Astrocyte of the hippocampus (primary cell): ENCODE results near the gene PPM1H.

Experiments used
- DNase-seq: peaks from one replicate; pipeline ENCODE4 v3.0.0; 2011; ENCODE audit warnings: low read depth, low spot score

Gene PPM1H

DNA sequence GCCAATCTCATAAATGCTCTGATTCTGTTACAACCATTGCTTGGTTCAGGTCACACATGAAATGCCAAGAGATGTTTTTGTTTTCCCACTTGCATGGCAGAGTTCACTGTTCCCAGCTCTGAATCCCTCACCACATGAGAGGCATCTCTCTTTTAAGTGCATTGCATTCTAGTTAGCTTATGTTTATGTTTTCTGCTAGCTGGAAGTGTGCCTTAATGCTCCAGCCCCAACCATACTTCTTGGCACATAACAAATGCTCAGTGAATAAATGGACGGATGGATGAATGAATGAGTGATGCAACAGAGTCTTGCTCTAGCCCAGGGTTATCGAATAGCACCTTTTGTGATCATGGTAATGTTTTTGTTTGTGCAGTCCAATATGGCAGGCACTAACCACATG is 197.3 kb downstream of the PPM1H start:
- peak; percentile 66 for DNase-seq

- DNase-seq = no peak
Observed at GRCh38 chr12:62737188-62737587, 197.8 kb downstream of the PPM1H start.

GRCh38 chr12:62736596-62736995 is 198.4 kb downstream of the PPM1H start:
- no peak for DNase-seq

- DNase-seq = peak; percentile 58
Observed at GRCh38 chr12:62732861-62733427, 202.0 kb downstream of the PPM1H start.

DNA sequence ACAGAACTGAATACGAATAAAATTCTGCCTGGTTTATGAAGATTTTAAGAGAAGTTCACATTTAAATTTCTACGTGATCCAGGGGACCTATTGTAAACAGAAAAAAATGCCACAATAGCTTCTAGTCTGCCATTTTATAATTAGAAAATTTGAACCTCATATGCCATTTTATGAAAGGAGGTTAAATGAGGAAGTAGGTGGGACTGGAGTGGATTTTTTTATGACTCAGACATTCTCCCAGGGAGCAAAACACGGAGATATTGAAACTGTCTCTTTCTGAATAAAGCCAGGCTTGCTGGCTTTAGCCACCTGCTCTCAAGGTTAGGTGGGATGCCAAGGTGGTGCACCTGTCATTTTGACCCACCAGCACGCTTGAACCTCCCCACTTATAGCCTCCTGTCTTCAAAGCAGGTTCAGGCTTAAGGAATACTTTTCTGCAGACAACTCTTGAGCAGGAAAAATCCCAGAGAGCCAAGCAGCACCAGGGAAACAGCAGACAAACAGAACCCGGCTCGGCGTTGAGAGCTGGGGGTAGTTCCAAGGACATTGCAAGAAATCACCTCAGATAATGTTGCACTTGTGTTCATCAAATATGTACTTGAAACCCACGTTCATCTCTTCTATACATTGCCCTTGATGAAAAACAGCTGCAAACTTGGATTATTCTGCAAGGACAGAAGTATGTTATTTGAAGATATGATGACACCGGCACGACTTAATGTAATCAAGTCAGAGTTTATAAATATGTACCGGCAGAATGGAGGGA is 203.7 kb downstream of the PPM1H start:
- DNase-seq = peak; percentile 53

- peak; percentile 64 for DNase-seq
Observed at GRCh38 chr12:62730649-62731048, 204.3 kb downstream of the PPM1H start.

- DNase-seq = peak; percentile 55
Observed at GRCh38 chr12:62729579-62730544, 205.1 kb downstream of the PPM1H start.

- no peak for DNase-seq
Observed at GRCh38 chr12:62728741-62729140, 206.2 kb downstream of the PPM1H start.

GRCh38 chr12:62726471-62726980 is 208.4 kb downstream of the PPM1H start:
- DNase-seq = no peak

DNA sequence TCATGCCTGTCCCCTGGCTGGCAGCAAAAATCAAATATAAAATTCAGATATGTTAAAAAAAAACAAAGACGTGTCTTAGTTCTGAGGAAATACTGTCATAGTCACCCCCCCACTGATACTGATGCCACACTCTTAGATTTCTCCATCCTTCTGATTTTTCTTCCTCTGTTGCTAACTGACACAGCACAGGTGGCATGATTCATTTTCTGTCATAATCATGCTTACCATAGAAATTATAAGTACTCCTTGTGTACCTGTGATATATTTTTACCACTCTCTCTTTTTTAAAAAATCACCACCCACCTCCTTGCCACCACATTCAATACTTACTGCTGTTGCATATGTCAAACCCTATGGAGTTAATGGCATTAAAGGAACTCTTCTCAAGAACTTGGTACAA is 209.2 kb downstream of the PPM1H start:
- DNase-seq = no peak

- DNase-seq = peak; percentile 97
Observed at GRCh38 chr12:62724947-62725451, 210.0 kb downstream of the PPM1H start.

GRCh38 chr12:62724285-62724684 is 210.7 kb downstream of the PPM1H start:
- DNase-seq = no peak

DNA sequence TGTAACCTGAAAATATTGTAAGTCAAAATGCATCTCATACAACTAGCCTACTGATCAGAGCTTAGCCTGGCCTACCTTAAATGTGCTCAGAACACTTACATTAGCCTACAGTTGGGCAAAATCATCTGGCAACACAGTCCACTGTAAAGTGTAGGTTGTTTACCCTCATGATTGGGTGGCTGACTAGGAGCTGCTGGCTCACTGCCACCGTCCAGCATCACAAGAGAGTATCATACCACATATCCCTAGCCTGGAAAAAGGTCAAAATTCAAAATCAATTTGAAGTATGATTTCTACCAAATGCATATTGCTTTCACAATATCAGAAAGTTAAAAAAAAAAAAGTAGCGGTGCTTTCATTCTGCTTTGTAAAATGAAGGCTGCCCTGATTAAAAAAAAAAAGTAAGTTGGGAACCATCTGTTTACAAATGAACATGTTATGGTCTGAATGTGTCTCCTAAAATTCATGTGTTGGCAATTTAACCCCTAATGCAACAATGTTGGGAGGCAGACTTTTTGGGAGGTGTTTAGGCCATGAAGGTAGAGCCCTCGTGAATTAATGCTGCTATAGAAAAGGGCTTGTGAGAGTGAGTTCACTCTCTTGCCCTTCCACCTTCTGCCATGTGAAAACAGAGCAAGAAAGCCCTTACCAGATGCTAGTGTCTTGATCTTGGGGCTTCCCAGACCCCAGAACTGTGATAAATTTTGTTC is 211.8 kb downstream of the PPM1H start:
- no peak for DNase-seq

DNA sequence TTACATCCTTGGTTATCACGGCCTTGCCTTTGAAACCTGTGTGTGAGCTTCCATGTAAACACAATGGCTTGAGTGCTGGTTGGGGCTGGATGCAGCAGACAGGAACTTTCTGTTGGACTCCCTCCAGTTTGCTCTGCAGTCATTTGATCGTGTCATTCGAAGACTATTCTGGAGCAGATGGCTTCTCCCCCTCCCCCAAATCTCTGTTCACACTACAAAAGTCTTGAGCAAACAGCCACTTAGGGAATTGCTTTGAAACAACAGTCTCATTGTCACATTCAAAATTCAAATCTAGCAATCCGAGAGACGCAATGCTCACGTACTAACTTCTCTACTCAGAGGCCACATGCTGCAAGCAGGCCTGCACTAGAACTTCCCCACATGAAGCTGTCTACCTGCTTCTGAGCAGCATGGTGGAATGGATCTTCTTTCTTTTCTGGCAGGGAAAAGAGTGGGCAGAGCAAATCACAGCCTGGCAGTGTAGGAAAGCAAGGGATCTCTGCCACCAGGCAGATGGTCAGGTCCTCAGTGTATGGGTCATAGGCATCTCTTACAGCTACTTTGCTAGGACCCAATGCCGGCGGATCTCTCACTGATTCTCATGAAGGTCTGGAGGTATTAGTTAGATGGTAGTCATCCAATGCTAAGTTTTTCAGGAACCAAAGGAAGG is 214.2 kb downstream of the PPM1H start:
- peak; percentile 63 for DNase-seq

DNA sequence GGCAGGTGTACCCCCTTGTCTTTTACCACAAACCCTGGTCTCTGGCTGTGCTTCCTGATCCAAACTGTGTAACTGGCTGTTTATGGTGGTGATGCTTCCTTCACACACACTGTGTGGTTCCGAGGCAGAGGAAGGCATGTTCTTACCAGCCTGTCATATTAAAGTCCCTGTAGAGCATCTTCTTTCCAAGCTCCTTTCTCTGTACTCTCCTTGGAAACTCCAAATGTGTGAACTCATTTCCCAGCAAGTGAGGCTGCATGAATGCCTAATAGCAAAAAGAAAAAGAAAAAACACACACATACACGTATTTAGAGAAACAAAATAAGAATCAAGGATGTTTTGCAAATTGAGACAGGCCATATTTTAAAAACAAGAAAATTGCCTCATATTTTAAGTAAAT is 214.9 kb downstream of the PPM1H start:
- DNase-seq = no peak

DNA sequence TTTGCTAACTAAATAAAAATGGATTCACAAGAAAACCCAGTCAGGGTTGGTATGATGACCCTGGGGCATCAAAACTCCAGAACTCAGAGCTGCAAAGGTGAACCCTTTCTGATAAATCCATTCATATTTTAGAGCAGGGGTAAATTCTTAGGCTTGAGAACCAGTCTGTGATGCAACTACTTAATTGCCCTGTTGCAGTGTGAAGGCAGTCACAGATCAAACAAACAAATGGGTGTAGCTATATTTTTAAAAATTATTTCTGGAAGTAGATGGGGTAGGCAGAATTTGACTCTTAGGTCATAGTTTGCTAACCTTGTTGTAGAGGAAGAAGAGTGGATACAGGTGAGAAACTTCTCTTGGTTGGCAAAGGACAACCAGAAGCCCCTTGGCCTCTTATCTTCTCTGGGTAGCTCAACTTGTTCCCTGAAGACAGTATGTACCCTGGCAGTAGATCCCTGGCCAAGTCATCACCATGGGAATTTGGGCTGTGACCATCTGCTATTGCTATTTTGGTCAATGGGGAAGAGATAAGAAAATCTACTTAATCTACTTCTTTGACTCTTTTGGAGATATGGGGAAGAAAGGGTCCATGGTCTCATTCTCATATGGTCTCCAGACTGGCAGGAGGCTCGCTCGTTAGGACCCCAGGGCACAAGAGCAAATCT is 216.1 kb downstream of the PPM1H start:
- no peak for DNase-seq

DNA sequence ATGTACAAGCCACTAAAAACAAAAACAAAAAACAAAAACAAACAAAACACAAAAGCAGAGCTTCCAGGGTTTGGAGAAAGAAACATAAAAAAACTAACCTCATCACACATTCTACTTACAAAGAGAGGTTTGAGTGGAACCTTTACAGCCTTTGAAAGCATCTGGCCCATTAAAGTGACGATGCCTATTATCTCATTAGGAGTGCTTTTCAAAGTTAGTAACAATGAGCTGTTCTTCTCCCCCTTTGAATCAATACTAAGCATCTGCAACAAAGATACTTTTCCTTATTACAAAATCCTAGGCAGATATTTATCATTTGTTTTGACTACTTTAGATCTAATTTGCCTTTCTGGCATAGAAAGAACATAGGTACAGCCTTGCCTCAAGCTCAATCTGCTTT is 217.3 kb downstream of the PPM1H start:
- no peak for DNase-seq

DNA sequence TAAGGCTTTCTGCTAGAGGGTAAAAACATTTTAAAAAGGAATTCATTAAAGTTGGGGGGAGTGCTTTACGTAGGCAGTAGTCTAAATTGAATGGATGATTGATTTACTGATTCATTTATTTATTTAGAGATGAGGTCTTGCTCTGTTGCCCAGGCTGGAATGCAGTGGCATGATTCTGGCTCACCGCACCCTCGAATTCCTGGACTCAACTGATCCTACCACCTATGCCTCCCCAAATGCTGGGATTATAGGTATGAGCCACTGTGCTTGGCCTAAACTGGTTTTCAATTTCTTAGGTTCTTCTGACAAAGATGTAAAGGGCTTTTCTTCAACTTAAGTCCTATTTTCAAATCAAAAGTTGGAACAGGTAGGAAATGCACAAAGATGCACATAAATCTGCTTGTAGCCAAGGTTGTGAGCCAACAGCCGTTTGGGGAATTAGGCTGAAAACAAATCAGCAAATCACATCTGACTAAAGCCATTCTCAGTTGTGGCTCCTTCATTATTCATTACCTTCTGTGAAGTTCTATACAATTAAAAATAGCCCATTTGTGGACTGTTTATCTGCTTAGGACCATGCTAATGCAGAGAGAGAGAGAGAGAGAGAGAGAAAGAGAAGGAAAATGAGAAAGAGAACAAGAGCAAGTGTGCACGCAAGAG is 218.0 kb downstream of the PPM1H start:
- DNase-seq = peak; percentile 71

- no peak for DNase-seq
Observed at GRCh38 chr12:62716037-62716436, 218.9 kb downstream of the PPM1H start.
